Melanocyte of skin (primary cell): ENCODE measurements around the gene ARHGAP36. TPM values are rescaled to one million over a fixed set of nuclear protein-coding genes. Genes with fewer than 3 reads are reported as not detected.

ENCODE experiments used
- total RNA-seq, 2 donors: library from RNA; depleted of rRNA; stranded (reverse); fragments of >200 nt; gene quantifications; 2 replicates each; pipeline ENCODE4 v1.2.3, GENCODE V29; 2012

Gene ARHGAP36
- total RNA-seq: not detected

DNA sequence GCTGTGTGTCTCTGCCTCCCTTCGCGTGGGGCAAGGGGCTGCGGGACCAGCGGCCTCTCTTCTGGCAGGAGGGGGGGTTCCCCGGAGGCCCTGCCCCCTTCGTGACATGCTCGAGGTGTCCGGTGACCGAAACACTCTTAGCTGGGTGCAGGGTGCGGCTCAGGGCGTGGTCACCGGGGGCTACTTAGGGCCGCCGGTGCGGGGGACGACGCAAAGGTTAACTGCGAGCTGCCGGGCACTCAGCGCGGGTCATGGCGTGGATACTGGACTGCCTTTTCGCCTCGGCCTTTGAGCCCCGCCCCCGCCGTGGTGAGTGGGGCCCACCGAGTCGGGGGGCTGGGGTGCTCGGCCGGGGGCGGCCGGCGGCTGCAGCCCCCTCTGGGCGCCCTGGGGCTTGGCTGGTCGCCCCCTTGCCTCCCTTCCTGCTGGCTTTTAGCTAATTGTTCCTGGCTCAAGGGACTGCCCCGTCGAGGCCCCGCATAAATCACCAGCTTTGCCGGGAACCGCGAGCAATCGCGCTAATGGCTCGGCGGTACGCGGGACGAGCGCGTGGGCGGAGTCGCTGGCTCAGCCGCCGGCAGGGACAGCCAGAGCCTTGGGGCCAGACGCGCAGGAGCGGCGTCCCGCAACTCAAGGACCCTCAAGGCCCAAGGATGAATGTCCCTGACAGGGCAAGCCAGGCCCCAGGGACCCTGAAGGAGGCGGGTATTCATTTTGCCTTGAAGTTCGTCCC is at the start of gene ARHGAP36:
TSS of gene ARHGAP36 (plus strand) at position 211 of the 733 bp plus-strand sequence. CDS start 23,320 bp downstream, outside the sequence.

Other genes with a start within 250 kb of the ARHGAP36 start
- 10 to 100 TPM; 12.3 to 15.8 TPM for gene ENOX2, start 155.1 kb upstream of the ARHGAP36 start, total RNA-seq
- gene IGSF1, start 231.0 kb downstream of the ARHGAP36 start, total RNA-seq: under 1 TPM in 1 of 2 donors, not detected in 1; under 0.01 TPM